ENCODE data around the gene CCDC57.
A peak's percentile ranks its signal among the peaks of the same experiment; 100 is the strongest.
"Not testable (repeated sequence)": the region's sequence is repeated elsewhere in the genome, so short reads cannot be mapped to it uniquely, and the experiment has no call there.

CCDC57 gene

DNA sequence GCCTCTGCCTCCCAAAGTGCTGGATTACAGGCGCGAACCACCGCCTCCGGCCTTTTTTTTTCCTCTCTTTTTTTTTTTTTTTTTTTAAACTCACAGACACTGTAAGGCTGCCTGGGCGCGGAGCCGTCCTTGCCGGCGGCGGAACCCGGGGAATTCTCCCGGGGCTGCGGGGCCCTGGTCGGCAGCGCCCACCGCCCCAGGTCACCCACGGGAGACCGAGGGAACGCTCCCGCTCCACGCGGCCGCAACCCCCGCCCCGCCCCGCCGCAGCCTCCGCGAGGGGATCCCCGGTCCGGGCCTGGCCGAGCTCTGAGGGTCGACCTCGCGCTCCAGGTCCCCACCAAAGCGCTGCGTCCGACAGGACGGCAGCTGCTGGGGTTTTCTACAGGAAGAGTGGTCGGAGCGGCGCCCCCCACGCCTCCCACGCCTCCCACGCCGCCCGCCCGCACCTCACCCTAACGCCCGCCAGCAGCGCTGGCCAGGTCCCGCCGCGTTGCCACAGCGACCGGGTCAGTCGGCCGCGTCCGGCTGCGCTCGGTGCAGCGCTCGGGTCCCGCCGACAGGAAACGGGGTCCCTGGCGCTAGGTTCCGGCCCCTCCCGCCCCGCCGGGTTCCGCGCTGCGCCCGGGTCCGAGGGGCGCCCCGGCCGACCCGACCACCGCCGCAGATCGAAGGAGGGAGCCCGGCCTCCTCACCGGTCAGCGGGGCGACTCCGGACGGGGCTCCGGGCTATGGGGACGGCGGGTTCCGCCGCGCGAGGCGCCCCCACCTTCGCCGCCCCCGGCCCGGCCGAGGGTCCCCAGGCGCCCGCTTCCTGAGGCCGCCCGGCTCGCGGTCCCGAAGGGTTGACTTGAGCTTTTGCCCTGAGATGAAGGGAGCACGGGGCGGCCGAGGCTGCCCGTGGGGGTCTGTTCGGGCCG lies at the start of gene CCDC57:
CCDC57 (minus strand) TSS at position 512 of the 920 bp plus-strand sequence. CDS start 10,898 bp downstream, outside the sequence.
- peak within 1 kb of the TSS; percentile 97 for H3K4me3 ChIP-seq
- peak; percentile 86 for DNase-seq (ENCODE audit: low spot score)

DNA sequence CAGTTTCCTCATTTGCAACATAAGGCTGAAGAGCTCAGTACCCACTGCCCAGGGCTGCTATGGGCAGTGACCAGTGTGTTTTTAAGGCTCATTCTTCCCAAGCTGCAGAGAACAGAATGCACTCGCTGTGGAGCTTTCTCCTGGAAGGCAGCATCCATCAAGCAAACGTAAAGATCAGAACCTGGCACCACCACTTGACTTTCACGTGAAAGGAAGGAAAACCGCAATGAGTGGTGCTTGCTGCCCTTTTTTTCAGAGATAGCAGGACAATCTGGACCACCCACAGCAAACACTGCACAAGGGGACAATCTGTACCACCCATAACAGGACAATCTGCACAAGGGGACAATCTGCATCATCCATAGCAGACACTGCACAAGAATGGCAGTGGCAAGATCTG lies 49.7 kb upstream of the CCDC57 start:
- H3K4me3 ChIP-seq = no peak overlapping the region
- no peak overlapping the region for H3K27ac ChIP-seq

More for the DNA sequence above, at the start of gene CCDC57:
- no peak for TF ChIP-seq CTCF (IDR thresholded peaks at IDR 0.05)
- H3K27ac ChIP-seq = peak within 1 kb of the TSS; percentile 71 to 87

DNA sequence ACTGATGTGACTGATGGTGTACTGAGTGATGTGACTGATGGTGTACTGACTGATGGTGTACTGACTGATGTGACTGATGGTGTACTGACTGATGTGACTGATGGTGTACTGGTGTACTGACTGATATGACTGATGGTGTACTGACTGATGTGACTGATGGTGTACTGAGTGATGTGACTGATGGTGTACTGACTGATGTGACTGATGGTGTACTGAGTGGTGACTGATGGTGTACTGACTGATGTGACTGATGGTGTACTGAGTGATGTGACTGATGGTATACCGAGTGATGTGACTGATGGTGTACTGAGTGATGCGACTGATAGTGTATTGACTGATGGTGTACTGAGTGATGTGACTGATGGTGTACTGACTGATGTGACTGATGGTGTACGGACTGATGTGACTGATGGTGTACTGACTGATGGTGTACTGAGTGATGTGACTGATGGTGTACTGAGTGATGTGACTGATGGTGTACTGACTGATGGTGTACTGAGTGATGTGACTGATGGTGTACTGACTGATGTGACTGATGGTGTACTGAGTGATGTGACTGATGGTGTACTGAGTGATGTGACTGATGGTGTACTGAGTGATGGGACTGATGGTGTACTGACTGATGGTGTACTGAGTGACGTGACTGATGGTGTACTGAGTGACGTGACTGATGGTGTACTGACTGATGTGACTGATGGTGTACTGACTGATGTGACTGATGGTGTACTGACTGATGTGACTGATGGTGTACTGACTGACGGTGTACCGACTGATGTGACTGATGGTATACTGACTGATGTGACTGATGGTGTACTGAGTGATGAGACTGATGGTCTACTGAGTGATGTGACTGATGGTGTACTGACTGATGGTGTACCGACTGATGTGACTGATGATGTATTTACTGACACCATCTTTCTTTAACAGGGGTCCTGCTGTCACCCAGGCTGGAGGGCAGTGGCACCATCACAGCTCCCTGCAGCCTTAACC lies 47.6 kb upstream of the CCDC57 start:
- not testable (repeated sequence) for DNase-seq (ENCODE audit: low spot score); H3K4me3 ChIP-seq; H3K27ac ChIP-seq

More for the DNA sequence above, 49.7 kb upstream of the CCDC57 start:
- no peak for TF ChIP-seq CTCF (IDR thresholded peaks at IDR 0.05)
- DNase-seq (ENCODE audit: low spot score) = no peak

DNA sequence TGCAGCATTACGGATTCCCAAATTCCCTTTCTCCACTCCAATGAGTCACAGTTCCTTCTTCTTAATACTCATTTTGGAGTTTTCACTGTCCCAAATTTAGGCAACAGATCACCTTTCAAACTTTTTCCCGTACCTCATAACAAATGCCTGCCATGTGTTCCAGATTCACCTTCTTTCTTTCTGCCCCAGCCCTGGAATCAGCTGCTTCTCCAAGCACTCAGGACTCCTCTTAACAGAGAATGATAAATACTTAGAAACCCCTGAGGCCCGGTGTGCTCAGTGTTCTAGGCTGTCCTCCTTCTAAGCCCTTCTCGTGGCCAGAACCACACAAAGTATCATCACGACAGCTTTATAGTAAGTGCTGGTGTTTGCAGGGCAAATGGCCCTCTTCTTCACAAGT lies 45.9 kb upstream of the CCDC57 start:
- H3K27ac ChIP-seq = no peak overlapping the region
- no peak for TF ChIP-seq CTCF (IDR thresholded peaks at IDR 0.05)
- DNase-seq (ENCODE audit: low spot score) = no peak
- no peak overlapping the region for H3K4me3 ChIP-seq

DNA sequence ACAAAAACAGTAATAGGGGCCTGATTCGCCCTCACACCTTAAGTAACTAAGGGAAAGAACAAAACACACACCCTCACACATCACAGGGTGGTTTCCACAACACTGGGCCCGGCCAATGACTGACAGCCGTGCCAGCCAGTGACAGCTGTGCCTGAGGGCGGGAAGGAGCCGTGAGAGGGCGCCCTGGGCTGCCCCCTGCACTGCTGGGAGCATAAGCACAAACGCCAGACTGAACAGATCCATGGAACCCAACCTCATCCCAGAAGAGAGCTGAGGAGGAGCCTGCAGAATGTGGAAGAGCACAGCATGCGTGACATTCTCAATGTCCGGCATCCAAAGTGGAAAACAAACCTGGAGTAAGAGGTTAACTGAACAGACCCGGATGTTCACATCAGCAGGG lies 44.8 kb upstream of the CCDC57 start:
- no peak for TF ChIP-seq CTCF (IDR thresholded peaks at IDR 0.05)
- Histone ChIP-seq H3K27ac (no peak overlapping the region), H3K4me3 (no peak overlapping the region)
- no peak for DNase-seq (ENCODE audit: low spot score)

GRCh38 chr17:82256242-82256885 lies 43.7 kb upstream of the CCDC57 start:
- no peak for DNase-seq (ENCODE audit: low spot score)
- Histone ChIP-seq H3K4me3 (no peak overlapping the region), H3K27ac (no peak overlapping the region)
- TF ChIP-seq CTCF (IDR thresholded peaks at IDR 0.05) = no peak

Measured in coronary artery (tissue), 2 donors.